Right renal pelvis (tissue), 4 donors: ENCODE results near the gene AATF. TPM values are rescaled to one million over a fixed set of nuclear protein-coding genes. Genes with fewer than 3 reads are reported as not detected.

Source experiments
- DNase-seq, 4 donors: peaks; one replicate each; pipeline ENCODE4 v3.0.0-alpha.2; 2013; ENCODE audit warnings: low read depth in 4 of 4, low spot score in 3 of 4, missing footprints in 1 of 4
- polyA plus RNA-seq, 4 donors: library from polyadenylated mRNA; unstranded; fragments of 120-200 nt; gene quantifications; one replicate each; pipeline ENCODE4 v1.2.1, GENCODE V29; 2013; ENCODE audit not compliant: insufficient read length in 4 of 4

AATF gene
- polyA plus RNA-seq, 4 donors, result 47.5 to 51.8 (median 50.0) TPM

GRCh38 chr17:37037590-37038155 lies 88.9 kb downstream of the AATF start:
- no peak for DNase-seq

GRCh38 chr17:37039269-37039668 lies 90.5 kb downstream of the AATF start:
- no peak for DNase-seq

GRCh38 chr17:37041932-37042331 lies 93.2 kb downstream of the AATF start:
- no peak for DNase-seq

GRCh38 chr17:37043201-37043600 lies 94.4 kb downstream of the AATF start:
- no peak for DNase-seq

GRCh38 chr17:37045351-37045922 lies 96.7 kb downstream of the AATF start:
- no peak for DNase-seq

- peak; percentile 73 to 81 (median 78) for DNase-seq
Measured at GRCh38 chr17:37047631-37048104, 98.9 kb downstream of the AATF start.

GRCh38 chr17:37048811-37049210 lies 100.1 kb downstream of the AATF start:
- DNase-seq, result no peak

GRCh38 chr17:37050920-37051319 lies 102.2 kb downstream of the AATF start:
- no peak for DNase-seq

- DNase-seq, result no peak
Measured at GRCh38 chr17:37051381-37051780, 102.6 kb downstream of the AATF start.

- DNase-seq, result no peak
Measured at GRCh38 chr17:37051833-37052232, 103.1 kb downstream of the AATF start.

- DNase-seq, result no peak
Measured at GRCh38 chr17:37052450-37052849, 103.7 kb downstream of the AATF start.

- DNase-seq, result no peak
Measured at GRCh38 chr17:37054894-37055293, 106.1 kb downstream of the AATF start.

- no peak for DNase-seq
Measured at GRCh38 chr17:37056622-37057021, 107.9 kb downstream of the AATF start.

- no peak for DNase-seq
Measured at GRCh38 chr17:37059493-37059892, 110.7 kb downstream of the AATF start.

GRCh38 chr17:37060094-37060493 lies 111.3 kb downstream of the AATF start:
- DNase-seq, result no peak

GRCh38 chr17:37060928-37061327 lies 112.2 kb downstream of the AATF start:
- DNase-seq, result no peak

GRCh38 chr17:37062021-37062420 lies 113.3 kb downstream of the AATF start:
- DNase-seq, result no peak

- DNase-seq, result no peak
Measured at GRCh38 chr17:37064206-37064605, 115.5 kb downstream of the AATF start.

GRCh38 chr17:37064956-37065355 lies 116.2 kb downstream of the AATF start:
- no peak for DNase-seq

GRCh38 chr17:37065486-37066321 lies 117.0 kb downstream of the AATF start:
- DNase-seq, result no peak

GRCh38 chr17:37066322-37067255 lies 117.8 kb downstream of the AATF start:
- no peak for DNase-seq
